HS-5 (cell line): ENCODE data around the gene ZNF335.

ENCODE experiments used
- DNase-seq: peaks from one replicate; pipeline ENCODE4 v3.0.0-alpha.2; 2012; ENCODE audit warnings: low read depth

The ZNF335 gene

DNA sequence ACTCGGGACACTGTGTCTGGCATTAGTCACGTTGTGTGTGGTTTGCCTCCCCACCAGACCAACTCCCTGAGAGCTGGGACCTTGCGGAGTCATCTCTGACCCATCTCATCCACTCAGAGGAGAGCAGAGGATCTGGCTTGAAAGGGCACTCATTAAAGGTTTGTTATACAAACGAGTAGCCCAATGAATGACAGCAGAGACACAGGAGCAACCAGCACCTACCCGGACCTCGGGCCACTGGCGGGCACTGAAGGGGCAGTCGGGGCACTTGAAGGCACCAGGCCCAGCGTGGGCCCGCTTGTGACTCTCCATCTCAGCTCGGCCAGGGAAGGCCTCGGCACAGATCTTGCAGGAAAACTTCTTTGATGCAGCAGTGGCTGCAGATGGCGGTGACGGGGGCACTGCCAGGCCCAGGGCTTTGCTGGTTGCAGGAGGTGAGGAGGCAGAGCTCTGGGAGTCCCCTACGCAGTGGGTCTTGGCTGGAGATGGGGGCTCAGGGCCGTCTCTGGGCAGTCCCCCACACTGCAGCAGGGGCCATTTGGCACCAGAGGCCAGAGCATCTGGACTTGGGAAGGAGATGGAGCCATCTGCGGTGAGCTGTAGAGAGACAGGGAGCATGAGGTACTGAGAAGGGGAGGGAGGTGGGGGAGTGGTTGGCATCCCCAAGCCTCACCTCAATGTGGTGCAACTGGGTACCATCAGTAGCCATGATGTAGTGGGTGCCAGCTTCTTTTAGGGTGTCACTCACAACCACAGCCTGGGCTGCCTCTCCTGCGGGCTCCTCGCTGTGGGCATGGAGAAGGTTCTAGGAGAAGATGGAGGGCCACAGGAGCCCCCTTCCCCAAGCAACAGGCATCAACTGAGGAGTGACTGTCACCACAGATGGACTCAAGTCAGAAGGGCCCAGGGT lies 19.8 kb downstream of the ZNF335 start:
- DNase-seq = no peak

DNA sequence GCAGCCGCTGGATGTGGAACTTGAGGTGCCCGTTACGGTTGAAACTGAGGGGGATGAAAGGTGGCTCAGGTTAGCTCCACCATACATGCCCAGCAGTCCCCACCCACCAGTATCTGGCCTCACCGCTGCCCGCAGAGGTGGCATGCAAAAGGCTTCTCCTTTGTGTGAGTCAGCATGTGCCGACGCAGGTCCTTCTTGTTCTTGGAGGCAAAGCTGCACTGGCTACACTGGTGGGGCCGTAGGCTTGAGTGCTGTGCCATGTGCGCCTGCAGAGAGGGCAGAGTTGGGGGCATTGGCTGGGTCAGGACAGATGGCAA lies 21.7 kb downstream of the ZNF335 start:
- no peak for DNase-seq

DNA sequence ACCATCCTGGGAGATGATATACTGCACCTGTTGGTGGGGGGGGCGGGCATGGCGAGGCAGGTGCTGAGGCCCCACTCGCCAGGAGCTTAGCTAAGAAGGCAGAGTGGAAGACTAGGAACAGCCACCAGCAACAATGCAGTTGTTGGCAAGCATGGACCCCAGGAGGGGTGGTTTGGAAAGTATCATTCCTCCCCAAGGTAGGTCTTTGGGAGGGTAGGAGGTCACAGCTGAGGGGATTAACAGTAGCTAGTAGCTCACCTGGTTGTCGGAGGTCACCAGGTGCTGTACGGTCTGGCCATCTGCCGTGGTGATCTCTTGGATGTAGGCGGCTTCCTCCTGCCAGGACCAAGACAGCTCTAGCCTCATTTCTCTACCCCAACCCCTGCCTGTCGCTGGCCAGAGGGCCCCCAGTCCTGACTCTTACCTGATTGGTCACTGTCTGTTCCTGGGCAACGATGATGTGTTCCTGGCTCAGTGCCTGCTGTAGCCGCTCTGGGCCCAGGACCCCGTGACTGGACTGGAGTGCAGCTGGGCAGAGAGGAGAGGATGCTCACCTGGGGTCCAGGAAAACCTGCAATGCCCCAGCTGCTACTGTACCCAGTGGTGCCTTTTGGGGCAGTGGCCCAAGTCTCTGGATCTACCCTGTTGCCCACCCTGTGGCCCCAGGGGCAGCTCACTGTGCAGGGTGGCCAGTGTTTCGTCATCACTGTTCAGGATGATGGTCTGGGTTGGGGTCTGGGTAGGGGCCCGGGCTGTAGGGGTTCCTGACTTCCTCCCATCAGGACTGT lies 22.3 kb downstream of the ZNF335 start:
- DNase-seq = no peak

DNA sequence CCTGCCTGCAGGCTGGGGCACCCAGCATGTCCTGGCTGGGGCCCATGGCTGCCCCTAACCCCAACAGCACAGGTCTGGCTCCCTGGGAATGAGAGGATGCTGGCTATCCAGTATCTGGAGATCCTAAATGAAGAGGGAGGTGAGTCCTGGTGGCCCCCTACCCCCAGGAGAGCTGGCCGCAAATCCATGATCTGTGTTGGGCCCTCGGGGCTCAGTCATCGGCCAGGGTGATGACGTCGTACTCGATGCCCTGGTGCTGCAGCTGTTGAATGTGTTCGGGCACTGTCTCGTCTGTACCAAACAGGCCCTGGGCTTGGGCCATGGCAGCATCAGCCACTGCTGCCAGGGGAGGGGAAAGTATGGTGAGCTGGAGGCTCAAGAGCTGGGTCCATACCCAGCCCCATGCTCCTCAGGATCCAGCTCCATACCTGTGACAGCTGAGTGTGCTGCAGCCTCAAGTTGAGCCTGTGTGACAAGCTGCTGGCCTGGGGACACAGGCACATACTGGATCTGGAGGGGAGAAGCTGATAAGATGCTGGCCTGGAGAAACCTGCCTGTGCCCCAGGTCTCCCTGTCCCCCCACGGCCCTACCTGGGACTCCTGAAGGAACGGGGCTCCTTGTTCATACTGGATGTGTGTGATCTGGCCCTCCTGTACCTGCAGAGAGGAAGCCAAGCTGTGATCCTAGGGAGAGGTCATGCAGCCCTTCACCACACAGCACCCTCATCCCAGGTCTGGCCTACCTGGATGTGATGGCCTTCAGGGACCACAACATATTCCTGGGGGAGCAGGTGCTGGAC lies 23.1 kb downstream of the ZNF335 start:
- DNase-seq = no peak

DNA sequence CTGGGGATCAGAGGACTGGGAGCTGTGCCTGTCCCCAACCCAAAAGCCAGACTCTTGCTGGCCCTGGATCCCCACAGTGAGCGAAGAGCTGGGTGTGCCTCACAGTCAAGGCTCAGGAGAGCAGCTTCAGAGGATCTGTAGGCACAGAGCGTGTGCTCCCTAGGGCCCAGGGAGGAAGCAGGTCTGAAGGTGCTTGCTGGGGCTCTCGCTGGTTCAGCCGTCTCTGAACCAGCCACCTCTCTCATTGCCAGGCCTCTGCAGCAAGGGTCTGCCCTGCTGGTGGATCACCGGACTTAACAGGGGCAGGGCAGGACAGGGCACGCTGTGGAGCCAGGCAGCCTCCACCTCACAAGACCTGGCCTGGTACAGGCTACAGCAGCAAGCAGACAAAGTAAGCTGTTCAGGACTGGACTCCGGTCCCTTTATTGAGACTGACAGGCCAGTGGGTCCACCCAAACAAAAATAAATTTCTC lies 23.7 kb downstream of the ZNF335 start:
- DNase-seq = no peak

DNA sequence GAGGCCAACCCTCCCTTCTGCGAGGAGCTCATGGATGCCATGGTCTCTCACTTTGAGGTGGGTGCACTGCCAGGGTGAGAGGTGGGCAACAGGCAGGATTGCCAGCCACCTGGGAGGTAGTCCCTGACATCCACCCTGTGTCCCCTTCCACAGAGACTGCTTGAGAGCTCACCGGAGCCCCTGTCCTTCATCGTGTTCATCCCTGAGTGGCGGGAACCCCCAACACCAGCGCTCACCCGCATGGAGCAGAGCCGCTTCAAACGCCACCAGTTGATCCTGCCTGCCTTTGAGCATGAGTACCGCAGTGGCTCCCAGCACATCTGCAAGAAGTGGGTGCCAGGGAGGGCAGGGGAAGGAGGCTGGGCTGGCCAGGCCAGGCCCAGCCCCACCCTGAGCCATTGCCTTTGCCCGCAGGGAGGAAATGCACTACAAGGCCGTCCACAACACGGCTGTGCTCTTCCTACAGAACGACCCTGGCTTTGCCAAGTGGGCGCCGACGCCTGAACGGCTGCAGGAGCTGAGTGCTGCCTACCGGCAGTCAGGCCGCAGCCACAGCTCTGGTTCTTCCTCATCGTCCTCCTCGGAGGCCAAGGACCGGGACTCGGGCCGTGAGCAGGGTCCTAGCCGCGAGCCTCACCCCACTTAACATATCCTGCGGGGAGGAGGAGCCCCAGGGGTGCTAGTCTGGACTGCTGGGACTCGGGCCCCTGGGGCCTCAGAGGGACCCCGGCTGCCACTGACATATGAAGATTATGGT lies 24.7 kb downstream of the ZNF335 start:
- DNase-seq = no peak

DNA sequence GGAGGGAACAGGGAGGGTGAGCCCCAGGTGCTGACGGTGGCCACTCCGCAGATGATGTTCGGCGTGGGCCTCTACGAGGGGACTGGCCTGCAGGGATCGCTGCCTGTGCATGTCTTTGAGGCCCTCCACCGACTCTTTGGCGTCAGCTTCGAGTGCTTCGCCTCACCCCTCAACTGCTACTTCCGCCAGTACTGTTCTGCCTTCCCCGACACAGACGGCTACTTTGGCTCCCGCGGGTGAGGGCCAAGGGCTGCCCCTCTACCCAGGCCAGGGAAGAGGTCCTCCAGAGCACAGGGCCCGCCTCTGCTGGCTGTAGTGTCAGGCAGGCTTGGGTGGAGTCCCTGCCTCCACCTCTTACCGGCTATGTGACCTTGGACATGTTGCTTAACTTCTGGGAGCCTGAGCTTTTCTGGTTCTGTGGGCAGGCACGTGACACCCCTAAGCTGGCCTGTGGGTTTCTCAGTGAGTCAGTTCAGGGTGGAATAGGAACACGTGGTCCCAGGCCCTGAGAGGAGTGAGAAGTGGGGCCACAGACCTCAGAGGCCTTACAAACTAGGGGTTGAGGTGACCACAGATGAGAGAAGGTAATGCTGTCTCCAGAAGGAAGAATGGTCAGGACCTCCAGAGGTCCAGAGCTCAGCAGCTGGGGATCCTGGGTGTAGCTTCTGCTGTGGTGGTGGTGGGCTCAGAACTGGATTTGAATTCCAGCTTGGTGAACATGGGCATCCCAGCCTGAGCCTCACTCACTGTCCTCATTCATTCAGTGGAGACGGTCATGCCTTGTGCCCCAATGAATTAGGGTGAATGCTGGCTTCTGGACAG lies 25.6 kb downstream of the ZNF335 start:
- DNase-seq = no peak

DNA sequence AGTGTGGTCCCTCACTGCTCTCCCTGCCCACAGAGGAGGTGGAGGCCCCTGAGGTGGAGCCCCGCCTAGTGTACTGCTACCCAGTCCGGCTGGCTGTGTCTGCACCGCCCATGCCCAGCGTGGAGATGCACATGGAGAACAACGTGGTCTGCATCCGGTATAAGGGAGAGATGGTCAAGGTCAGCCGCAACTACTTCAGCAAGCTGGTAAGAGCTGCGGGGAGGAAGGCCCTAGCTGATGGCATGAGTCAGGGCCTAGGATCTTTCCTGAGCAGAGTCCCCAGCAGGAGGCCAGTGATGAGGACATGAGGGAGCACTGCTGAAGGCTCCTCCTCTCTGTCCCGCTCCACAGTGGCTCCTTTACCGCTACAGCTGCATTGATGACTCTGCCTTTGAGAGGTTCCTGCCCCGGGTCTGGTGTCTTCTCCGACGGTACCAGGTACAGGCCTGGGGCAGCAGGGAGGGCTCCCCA lies 26.3 kb downstream of the ZNF335 start:
- no peak for DNase-seq

DNA sequence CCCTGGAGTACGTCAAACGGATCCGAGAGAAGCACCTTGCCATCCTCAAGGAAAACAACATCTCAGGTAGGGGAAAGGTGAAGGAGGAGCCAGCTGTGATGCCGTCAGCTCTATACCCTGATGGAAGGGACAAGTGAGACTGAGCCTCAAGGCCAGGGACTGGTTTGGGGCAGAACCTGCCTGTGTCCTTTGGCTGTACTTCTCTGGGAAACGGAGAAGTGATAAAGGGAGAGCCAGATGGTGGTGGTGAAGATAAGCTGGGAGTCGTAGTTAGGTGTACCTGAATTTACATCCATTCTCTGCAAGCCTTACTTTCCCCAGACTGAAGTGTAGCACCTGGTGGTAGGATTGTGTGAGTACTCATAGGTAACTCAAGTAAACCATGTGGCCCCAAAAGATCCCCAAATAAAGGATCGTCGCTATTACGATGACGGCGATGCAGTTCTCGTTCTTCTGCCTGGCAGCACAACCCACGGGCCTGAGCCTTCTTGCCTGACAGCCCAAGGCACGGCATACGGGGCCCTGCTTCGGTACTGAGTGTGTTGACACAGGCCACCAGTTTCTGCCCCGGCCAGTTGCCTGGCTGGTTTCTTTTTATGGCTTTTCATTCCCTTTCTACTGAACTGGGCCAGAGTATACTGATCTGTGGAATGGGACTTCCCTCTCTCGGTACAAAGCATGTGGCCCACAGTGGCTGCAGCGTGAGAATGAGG lies 26.9 kb downstream of the ZNF335 start:
- DNase-seq = no peak

DNA sequence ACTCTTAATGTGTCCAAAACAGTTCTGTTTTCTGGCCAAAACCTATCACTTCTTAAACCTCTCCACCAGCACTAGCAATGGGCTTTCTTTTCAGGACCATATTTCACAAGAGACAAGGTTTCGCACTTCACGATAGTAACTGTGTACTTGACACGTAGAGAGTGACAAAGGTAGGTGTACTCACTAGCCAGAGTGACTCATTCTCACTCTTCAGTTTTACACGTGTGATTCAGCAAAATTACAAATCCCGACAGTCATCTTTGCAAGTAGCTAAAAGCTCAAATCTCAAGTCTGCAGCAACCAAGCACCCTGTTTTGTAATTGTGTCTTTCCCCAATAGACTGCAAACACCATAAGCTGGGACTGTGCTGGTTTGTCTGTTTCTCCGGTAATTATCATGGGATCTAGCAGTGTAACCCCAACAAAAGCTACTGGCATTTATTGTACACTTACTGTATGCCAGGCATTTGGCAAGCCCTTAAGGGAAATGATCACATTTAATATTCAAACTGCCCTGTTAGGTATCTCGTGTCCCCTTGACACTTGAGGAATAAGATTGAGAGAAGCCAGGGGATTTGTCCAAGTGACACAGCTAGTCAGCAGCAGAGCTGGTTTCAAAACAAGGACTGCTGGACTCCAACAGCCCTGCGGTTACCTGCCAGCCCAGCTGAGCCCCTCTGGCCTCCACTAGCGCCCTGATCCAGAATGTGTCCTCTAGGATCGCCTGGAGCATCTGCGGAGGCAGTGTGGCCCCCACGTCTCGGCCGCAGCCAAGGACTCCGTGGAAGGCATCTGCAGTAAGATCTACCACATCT lies 27.6 kb downstream of the ZNF335 start:
- no peak for DNase-seq

DNA sequence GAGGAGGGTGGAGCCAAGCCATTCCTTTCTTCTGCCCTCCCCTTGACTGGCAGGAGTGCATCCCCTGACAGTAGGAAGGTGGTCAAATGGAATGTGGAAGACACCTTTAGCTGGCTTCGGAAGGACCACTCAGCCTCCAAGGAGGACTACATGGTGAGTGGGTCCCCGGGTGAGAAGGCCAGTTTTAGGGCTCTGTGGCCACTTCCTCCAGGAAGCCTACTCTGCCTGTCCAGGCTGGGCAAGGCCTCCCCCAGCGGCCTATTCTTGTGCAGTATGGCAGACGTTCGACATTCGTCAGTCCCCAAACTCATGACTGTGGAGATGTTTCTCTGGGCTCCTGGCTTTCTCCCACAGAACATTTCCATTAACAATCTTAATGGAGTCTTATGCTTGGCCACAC lies 28.4 kb downstream of the ZNF335 start:
- no peak for DNase-seq

DNA sequence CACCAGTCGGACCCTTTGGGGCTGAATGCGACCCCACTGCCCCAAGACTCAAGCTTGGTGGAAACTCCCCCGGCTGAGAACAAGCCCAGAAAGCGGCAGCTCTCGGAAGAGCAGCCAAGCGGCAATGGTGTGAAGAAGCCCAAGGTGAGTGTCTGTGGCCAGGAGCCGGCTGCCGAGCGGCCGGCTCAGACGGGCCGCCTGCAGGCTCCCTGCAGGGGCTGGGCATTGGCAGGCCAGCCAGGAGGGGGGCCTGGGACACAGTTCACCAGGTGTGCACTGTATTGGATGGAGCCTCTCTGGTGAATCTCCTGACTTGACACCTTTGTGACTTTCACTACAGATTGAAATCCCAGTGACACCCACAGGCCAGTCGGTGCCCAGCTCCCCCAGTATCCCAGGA lies 31.5 kb downstream of the ZNF335 start:
- no peak for DNase-seq

DNA sequence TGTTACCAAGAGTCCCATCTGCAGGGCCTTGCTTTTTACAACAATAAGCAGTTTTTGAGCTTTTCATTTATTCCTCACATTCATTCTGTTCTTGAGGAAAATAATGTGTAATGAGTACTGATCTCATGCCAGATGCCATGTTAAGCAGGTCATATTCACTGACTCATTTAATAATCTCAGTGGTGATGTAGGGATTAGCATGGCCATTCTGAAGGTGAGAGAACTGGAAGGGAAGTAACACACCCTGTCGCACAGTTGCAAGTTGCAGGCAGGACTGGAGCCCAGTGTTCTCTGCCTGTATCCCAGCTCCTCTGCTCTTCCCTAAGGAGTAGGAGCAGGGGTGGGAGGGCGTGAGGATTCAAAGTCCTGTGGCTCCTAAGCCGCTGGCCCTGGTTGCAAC lies 31.9 kb downstream of the ZNF335 start:
- DNase-seq = no peak

DNA sequence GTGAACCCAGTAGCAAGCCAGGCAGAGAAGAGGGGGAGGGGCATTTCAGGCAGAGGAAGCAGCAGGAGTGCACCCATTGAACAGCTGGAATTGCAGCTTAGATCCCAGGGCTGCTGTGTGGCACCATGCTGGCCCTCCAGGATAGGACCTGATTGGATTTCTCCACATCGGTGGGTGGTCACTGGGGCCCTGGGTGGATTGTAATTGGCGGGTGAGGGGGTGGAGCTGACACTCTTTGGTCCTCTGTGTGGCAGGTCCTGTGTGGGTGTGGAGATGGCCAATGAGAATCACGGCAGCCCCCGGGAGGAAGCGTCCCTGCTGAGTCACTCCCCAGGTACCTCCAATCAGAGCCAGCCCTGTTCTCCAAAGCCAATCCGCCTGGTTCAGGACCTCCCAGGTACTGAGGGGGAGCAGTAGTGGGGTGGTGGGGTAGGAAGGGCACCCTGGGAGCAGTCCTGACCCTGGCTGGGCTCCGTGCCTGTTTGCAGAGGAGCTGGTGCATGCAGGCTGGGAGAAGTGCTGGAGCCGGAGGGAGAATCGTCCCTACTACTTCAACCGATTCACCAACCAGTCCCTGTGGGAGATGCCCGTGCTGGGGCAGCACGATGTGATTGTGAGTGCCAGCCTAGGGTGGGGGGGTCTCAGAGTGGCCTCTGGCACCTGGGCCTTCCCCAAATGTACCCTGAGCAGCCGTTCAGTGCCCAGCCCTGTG lies 33.1 kb downstream of the ZNF335 start:
- no peak for DNase-seq

DNA sequence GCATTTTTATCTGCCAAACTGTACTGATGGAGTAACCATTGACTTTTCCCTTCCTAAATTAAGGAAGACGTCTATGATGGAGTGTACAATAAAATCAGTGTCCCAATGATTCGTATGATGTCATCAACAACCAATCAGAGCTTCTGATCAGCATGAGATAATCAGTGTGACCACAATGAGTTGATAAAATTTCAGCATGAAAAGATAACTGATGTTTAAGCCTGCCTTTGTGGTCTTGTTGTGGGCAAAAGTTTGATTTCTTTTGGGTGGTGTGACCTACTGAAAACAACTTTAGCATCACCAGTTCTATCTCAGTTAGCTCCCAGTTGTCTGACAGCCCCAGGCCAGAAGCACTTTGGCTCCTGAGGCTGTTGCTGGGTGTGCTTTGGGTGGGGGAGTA lies 34.2 kb downstream of the ZNF335 start:
- no peak for DNase-seq

DNA sequence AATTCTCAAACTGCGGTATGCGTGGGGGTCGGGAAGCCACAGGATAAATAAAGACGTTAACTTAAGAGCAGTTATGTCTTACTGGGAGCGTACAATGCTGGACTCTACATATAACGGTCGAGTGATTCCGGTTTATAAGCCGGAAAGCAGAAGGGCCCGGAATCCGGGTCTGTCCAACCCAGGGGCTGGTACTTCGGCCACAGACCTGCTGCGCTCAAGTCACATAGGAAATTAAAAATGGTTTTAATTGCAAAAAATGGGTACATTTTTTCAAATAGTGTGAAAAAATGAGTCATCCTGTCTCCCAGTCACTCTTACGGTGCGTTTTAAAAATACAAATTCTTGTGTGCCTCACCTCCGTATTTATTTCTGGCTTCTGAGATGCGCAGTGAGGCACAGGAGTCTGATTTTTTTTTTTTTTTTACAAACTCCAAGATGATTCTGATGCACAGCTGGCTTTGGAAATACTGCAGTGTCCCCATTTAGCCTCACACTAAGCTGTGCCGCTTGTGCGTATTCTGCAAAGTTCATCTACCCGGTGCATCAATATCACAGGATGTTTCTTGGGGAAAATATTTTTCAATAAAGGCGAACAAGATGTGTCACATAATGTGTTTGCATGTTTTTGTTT lies 36.5 kb downstream of the ZNF335 start:
- DNase-seq = no peak

DNA sequence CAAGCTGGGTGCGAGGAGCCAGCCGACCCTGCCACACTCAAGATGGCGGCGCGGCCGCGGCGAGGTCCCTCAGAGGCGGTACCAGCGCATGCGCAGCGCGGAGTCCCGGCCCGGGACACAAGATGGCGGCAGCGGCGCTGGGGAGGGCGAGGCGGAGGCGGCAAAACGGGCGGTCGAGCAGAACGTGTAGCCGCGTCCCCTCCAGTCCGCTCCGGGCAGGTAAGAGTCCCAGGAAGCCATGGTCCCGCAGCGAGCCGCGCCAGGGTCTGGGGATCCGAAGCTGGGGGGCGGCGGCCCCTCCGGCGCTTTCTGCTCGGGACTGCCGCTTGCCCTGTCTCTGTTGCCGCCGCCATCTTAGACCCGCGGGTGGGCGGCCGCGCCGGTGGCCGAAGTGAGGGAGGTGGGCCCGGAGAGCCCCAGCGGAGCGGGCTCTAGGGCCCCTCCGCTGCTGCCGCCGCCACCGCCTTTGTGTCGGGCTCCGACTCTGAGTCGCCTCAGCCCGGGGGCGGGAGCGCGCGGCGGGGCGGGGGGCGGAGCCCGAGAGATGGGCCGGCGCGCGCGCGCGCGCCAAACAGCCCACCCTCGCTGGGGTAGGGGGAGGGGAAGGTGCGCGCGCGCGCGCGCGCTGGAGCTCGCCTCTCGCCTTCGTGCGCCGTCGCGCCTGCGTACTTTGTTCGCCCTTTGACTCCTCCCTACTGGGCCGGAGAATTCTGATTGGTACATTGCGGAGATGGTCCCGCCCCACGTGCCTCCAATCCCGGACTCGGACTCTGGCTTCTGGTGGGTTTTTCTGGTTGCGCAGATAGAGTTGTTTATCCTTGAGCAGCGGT lies 37.2 kb downstream of the ZNF335 start, which contains the start of gene PCIF1:
TSS of gene PCIF1 (plus strand) at position 98 of the 830 bp plus-strand sequence. CDS start 4,317 bp downstream, outside the sequence.
- DNase-seq = peak; percentile 99
